IMR-90 (cell line): ENCODE data around the gene ATP10B. TPM values are rescaled to one million over a fixed set of nuclear protein-coding genes. Genes with fewer than 3 reads are reported as not detected.

Experiments used
- ATAC-seq: fragments of 200-7000 bp; cut with Tn5 transposase; 2 replicates; pipeline ENCODE4 v1.9.1; 2020; ENCODE audit warnings: low read depth, mild to moderate bottlenecking, moderate library complexity
- BruUV-seq: library from RNA; stranded (reverse); fragments of 400-500 nt; replicated peaks from 2 replicates; lab custom pipeline; 2021; lab: Mats Ljungman, UMichigan
- CTCF ChIA-PET: fragments of 300-600 bp; formaldehyde crosslinking; extraction: SDS; loops from one replicate; lab custom pipeline; 2021; ENCODE audit warnings: antibody characterized with exemption; lab: Yijun Ruan, JAX
- POLR2A ChIA-PET: fragments of 300-600 bp; sonication (Branson Sonifier 250); formaldehyde crosslinking; loops from one replicate; lab custom pipeline; 2022; ENCODE audit warnings: antibody characterized with exemption; ENCODE audit not compliant: unreplicated experiment; lab: Charles Lee
- DNase-seq: peaks from one replicate; pipeline ENCODE4 v3.0.0; 2013
- H2AFZ ChIP-seq: replicated peaks from 2 replicates; pipeline ENCODE3; 2013; ENCODE audit warnings: low read length, mild to moderate bottlenecking; ENCODE audit not compliant: poor library complexity
- H2AK5ac ChIP-seq: 2 replicates; pipeline ENCODE4 v1.6.1; 2013; ENCODE audit warnings: low read depth, low read length, inconsistent platforms
- H2AK9ac ChIP-seq: replicated peaks from 2 replicates; pipeline ENCODE3; 2013; ENCODE audit warnings: mild to moderate bottlenecking, low read depth, low read length, moderate library complexity; ENCODE audit not compliant: poor library complexity
- H2BK120ac ChIP-seq: 2 replicates; pipeline ENCODE4 v1.6.1; 2013; ENCODE audit warnings: low read depth, low read length, inconsistent platforms
- H2BK15ac ChIP-seq: 3 replicates; pipeline ENCODE4 v1.6.1; 2013; ENCODE audit warnings: low read depth, low read length, inconsistent platforms
- H2BK20ac ChIP-seq: 2 replicates; pipeline ENCODE4 v1.6.1; 2013; ENCODE audit warnings: low read depth, mild to moderate bottlenecking, inconsistent platforms, low read length, moderate library complexity
- H2BK5ac ChIP-seq: 2 replicates; pipeline ENCODE4 v1.6.1; 2013; ENCODE audit warnings: mild to moderate bottlenecking, low read depth, low read length, inconsistent platforms; ENCODE audit not compliant: poor library complexity, severe bottlenecking
- H3K14ac ChIP-seq: replicated peaks from 2 replicates; pipeline ENCODE4 v1.6.1; 2013; ENCODE audit warnings: low read depth, low read length, inconsistent platforms
- H3K18ac ChIP-seq: 2 replicates; pipeline ENCODE4 v1.6.1; 2013; ENCODE audit warnings: low read depth, low read length, control low read depth
- H3K23ac ChIP-seq: 2 replicates; pipeline ENCODE4 v1.6.1; 2013; ENCODE audit warnings: low read depth, low read length, inconsistent platforms
- H3K27ac ChIP-seq: 2 replicates; pipeline ENCODE4 v1.5.1; 2013; ENCODE audit warnings: mild to moderate bottlenecking, control low read depth, low read length; ENCODE audit not compliant: insufficient read depth
- H3K27me3 ChIP-seq: 2 replicates; pipeline ENCODE4 v1.6.1; 2013; ENCODE audit warnings: low read length; ENCODE audit not compliant: control insufficient read depth, insufficient read depth
- H3K36me3 ChIP-seq: 2 replicates; pipeline ENCODE4 v1.6.1; 2013; ENCODE audit warnings: low read length, mixed read lengths; ENCODE audit not compliant: control insufficient read depth, insufficient read depth
- H3K4ac ChIP-seq: 2 replicates; pipeline ENCODE4 v1.6.1; 2013; ENCODE audit warnings: low read depth, low read length, inconsistent platforms
- H3K4me1 ChIP-seq: 2 replicates; pipeline ENCODE4 v1.6.1; 2013; ENCODE audit warnings: low read length, mixed read lengths; ENCODE audit not compliant: control insufficient read depth, insufficient read depth
- H3K4me2 ChIP-seq: 2 replicates; pipeline ENCODE4 v1.6.1; 2013; ENCODE audit warnings: low read depth, mild to moderate bottlenecking, control low read depth, low read length, moderate library complexity
- H3K4me3 ChIP-seq: 2 replicates; pipeline ENCODE4 v1.5.1; 2013; ENCODE audit warnings: low read depth, mild to moderate bottlenecking, control low read depth, low read length, moderate library complexity; ENCODE audit not compliant: insufficient read depth
- H3K56ac ChIP-seq: 2 replicates; pipeline ENCODE4 v1.6.1; 2013; ENCODE audit warnings: low read length, inconsistent platforms; ENCODE audit not compliant: insufficient read depth; ENCODE audit errors: extremely low read depth
- H3K79me1 ChIP-seq, 2 experiments: 2 replicates each; pipeline ENCODE4 v1.6.1; 2013; ENCODE audit warnings: low read length in 2 of 2, inconsistent platforms in 1 of 2, low read depth in 1 of 2
- H3K9ac ChIP-seq: 2 replicates; pipeline ENCODE4 v1.6.1; 2013; ENCODE audit warnings: low read depth, low read length, control low read depth
- H3K9me1 ChIP-seq: 2 replicates; pipeline ENCODE4 v1.6.1; 2013; ENCODE audit warnings: low read length, inconsistent platforms; ENCODE audit not compliant: insufficient read depth
- H3K9me3 ChIP-seq: 2 replicates; pipeline ENCODE4 v1.6.1; 2013; ENCODE audit warnings: low read length; ENCODE audit not compliant: control insufficient read depth, insufficient read depth
- H4K20me1 ChIP-seq: 2 replicates; pipeline ENCODE4 v1.6.1; 2013; ENCODE audit warnings: low read length, inconsistent platforms; ENCODE audit not compliant: insufficient read depth
- H4K5ac ChIP-seq: 2 replicates; pipeline ENCODE4 v1.6.1; 2013; ENCODE audit warnings: mild to moderate bottlenecking, low read depth, low read length, control low read depth
- H4K8ac ChIP-seq, 2 experiments: 2 replicates each; pipeline ENCODE4 v1.6.1; 2013; ENCODE audit warnings: low read depth in 2 of 2, low read length in 2 of 2, control low read depth in 1 of 2, inconsistent platforms in 1 of 2
- H4K91ac ChIP-seq: 2 replicates; pipeline ENCODE4 v1.6.1; 2013; ENCODE audit warnings: low read depth, low read length, inconsistent platforms; ENCODE audit not compliant: insufficient read depth
- CHD1 ChIP-seq: IDR thresholded peaks from 2 replicates; pipeline ENCODE4 v1.6.1; 2012; ENCODE audit warnings: low read depth, low read length, improper control_type of control experiment
- WGBS, 2 experiments: methylation state at CpG; one replicate each; pipeline versions ENCODE4 v1.1.5 to v1.1.7; 2013; ENCODE audit warnings: missing lambda C conversion rate in 2 of 2; ENCODE audit not compliant: insufficient read length in 1 of 2; ENCODE audit errors: extremely low coverage in 2 of 2; 5-methylcytosine and 5-hydroxymethylcytosine counted together
- dilution Hi-C: fragments of 300-500 bp; cut with HindIII; formaldehyde crosslinking; loops from one replicate; pipeline ENCODE4 v1.14.3; 2018; ENCODE audit warnings: low sequenced_read_pairs; ENCODE audit not compliant: unreplicated experiment
- in situ Hi-C: fragments of 300-500 bp; cut with MboI; formaldehyde crosslinking; loops from 3 replicates; pipeline ENCODE4 v1.14.3; 2019; ENCODE audit warnings: low sequenced_read_pairs, inconsistent platforms, mixed read lengths
- intact Hi-C: fragments of 100-400 bp; cut with micrococcal nuclease; formaldehyde crosslinking; loops from 2 replicates; pipeline ENCODE4 v1.10.0; 2022
- polyA plus RNA-seq, 3 experiments: library from polyadenylated mRNA; depleted of rRNA; stranded (reverse); fragments of >200 nt; gene quantifications; 2 replicates each; pipeline ENCODE4 v1.2.3, GENCODE V29; 2012; ENCODE audit warnings: low replicate concordance in 1 of 3
- total RNA-seq: library from RNA; depleted of rRNA; stranded (reverse); fragments of >200 nt; gene quantifications from 2 replicates; pipeline ENCODE4 v1.2.3, GENCODE V29; 2012
- TF ChIP-seq, protein P1 (sequence below): conservative IDR thresholded peaks from 2 replicates; pipeline ENCODE4 v1.5.1; 2012; ENCODE audit warnings: mild to moderate bottlenecking, low read depth, low read length, improper control_type of control experiment

ATP10B gene
- total and polyA plus RNA-seq, 2 of the 4 experiments (the other 2 are of a cell fraction): not detected

GRCh38 chr5:160846642-160847041 lies 5.4 kb downstream of the ATP10B start:
- H4K20me1 ChIP-seq: no peaks in the 10 kb centered on the region
- no peak overlapping the region for H2AFZ ChIP-seq
- no peak overlapping the region for H2BK120ac ChIP-seq
- H3K4me1 ChIP-seq: no peaks in the 10 kb centered on the region
- intact Hi-C loops (no loop called here), in situ Hi-C loops (no loop called here), dilution Hi-C loops (no loop called here)
- no peak overlapping the region for H2BK15ac ChIP-seq
- no peak overlapping the region for H3K4me2 ChIP-seq
- H2AK9ac ChIP-seq: no peak overlapping the region
- ChIA-PET CTCF (no interaction called here), POLR2A (no interaction called here)
- peaks cover 6% of the 10 kb centered on the region for H3K9me3 ChIP-seq
- no peaks in the 10 kb centered on the region for H3K36me3 ChIP-seq
- no peak for TF ChIP-seq CHD1
- TF ChIP-seq, protein P1, sequence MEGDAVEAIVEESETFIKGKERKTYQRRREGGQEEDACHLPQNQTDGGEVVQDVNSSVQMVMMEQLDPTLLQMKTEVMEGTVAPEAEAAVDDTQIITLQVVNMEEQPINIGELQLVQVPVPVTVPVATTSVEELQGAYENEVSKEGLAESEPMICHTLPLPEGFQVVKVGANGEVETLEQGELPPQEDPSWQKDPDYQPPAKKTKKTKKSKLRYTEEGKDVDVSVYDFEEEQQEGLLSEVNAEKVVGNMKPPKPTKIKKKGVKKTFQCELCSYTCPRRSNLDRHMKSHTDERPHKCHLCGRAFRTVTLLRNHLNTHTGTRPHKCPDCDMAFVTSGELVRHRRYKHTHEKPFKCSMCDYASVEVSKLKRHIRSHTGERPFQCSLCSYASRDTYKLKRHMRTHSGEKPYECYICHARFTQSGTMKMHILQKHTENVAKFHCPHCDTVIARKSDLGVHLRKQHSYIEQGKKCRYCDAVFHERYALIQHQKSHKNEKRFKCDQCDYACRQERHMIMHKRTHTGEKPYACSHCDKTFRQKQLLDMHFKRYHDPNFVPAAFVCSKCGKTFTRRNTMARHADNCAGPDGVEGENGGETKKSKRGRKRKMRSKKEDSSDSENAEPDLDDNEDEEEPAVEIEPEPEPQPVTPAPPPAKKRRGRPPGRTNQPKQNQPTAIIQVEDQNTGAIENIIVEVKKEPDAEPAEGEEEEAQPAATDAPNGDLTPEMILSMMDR: no peak
- no peak overlapping the region for H3K56ac ChIP-seq
- no peaks in the 10 kb centered on the region for H3K79me1 ChIP-seq
- H3K4ac ChIP-seq: no peak overlapping the region
- DNase-seq: no peak
- no peak overlapping the region for H3K9ac ChIP-seq
- no peak overlapping the region for H3K27ac ChIP-seq
- H3K9me1 ChIP-seq: no peaks in the 10 kb centered on the region
- H2BK5ac ChIP-seq: no peak overlapping the region
- no peak overlapping the region for H3K18ac ChIP-seq
- H3K14ac ChIP-seq: no peak overlapping the region
- no TSS peak for BruUV-seq
- H4K91ac ChIP-seq: no peak overlapping the region
- no peak overlapping the region for H2BK20ac ChIP-seq
- no peaks in the 10 kb centered on the region for H3K27me3 ChIP-seq
- no CpG with 5 or more reads among the region's 3 CpGs for WGBS, 2 experiments
- H3K23ac ChIP-seq: no peak overlapping the region
- H4K5ac ChIP-seq: no peak overlapping the region
- H4K8ac ChIP-seq: no peak overlapping the region
- H2AK5ac ChIP-seq: no peak overlapping the region
- no peak overlapping the region for H3K4me3 ChIP-seq
- ATAC-seq: no peak
